IMR-90 (cell line): ENCODE measurements around the gene ANKRD36B. TPM values are rescaled to one million over a fixed set of nuclear protein-coding genes. Genes with fewer than 3 reads are reported as not detected.

Experiments
- ATAC-seq: fragments of 200-7000 bp; cut with Tn5 transposase; 2 replicates; pipeline ENCODE4 v1.9.1; 2020; ENCODE audit warnings: low read depth, mild to moderate bottlenecking, moderate library complexity
- BruUV-seq: library from RNA; stranded (reverse); fragments of 400-500 nt; replicated peaks from 2 replicates; lab custom pipeline; 2021; lab: Mats Ljungman, UMichigan
- CTCF ChIA-PET: fragments of 300-600 bp; formaldehyde crosslinking; extraction: SDS; loops from one replicate; lab custom pipeline; 2021; ENCODE audit warnings: antibody characterized with exemption; lab: Yijun Ruan, JAX
- POLR2A ChIA-PET: fragments of 300-600 bp; sonication (Branson Sonifier 250); formaldehyde crosslinking; loops from one replicate; lab custom pipeline; 2022; ENCODE audit warnings: antibody characterized with exemption; ENCODE audit not compliant: unreplicated experiment; lab: Charles Lee
- DNase-seq: peaks from one replicate; pipeline ENCODE4 v3.0.0; 2013
- H2AFZ ChIP-seq: replicated peaks from 2 replicates; pipeline ENCODE3; 2013; ENCODE audit warnings: low read length, mild to moderate bottlenecking; ENCODE audit not compliant: poor library complexity
- H2AK5ac ChIP-seq: 2 replicates; pipeline ENCODE4 v1.6.1; 2013; ENCODE audit warnings: low read depth, low read length, inconsistent platforms
- H2AK9ac ChIP-seq: replicated peaks from 2 replicates; pipeline ENCODE3; 2013; ENCODE audit warnings: mild to moderate bottlenecking, low read depth, low read length, moderate library complexity; ENCODE audit not compliant: poor library complexity
- H2BK120ac ChIP-seq: 2 replicates; pipeline ENCODE4 v1.6.1; 2013; ENCODE audit warnings: low read depth, low read length, inconsistent platforms
- H2BK15ac ChIP-seq: 3 replicates; pipeline ENCODE4 v1.6.1; 2013; ENCODE audit warnings: low read depth, low read length, inconsistent platforms
- H2BK20ac ChIP-seq: 2 replicates; pipeline ENCODE4 v1.6.1; 2013; ENCODE audit warnings: low read depth, mild to moderate bottlenecking, inconsistent platforms, low read length, moderate library complexity
- H2BK5ac ChIP-seq: 2 replicates; pipeline ENCODE4 v1.6.1; 2013; ENCODE audit warnings: mild to moderate bottlenecking, low read depth, low read length, inconsistent platforms; ENCODE audit not compliant: poor library complexity, severe bottlenecking
- H3K14ac ChIP-seq: replicated peaks from 2 replicates; pipeline ENCODE4 v1.6.1; 2013; ENCODE audit warnings: low read depth, low read length, inconsistent platforms
- H3K18ac ChIP-seq: 2 replicates; pipeline ENCODE4 v1.6.1; 2013; ENCODE audit warnings: low read depth, low read length, control low read depth
- H3K23ac ChIP-seq: 2 replicates; pipeline ENCODE4 v1.6.1; 2013; ENCODE audit warnings: low read depth, low read length, inconsistent platforms
- H3K27ac ChIP-seq: 2 replicates; pipeline ENCODE4 v1.5.1; 2013; ENCODE audit warnings: mild to moderate bottlenecking, control low read depth, low read length; ENCODE audit not compliant: insufficient read depth
- H3K27me3 ChIP-seq: 2 replicates; pipeline ENCODE4 v1.6.1; 2013; ENCODE audit warnings: low read length; ENCODE audit not compliant: control insufficient read depth, insufficient read depth
- H3K36me3 ChIP-seq: 2 replicates; pipeline ENCODE4 v1.6.1; 2013; ENCODE audit warnings: low read length, mixed read lengths; ENCODE audit not compliant: control insufficient read depth, insufficient read depth
- H3K4ac ChIP-seq: 2 replicates; pipeline ENCODE4 v1.6.1; 2013; ENCODE audit warnings: low read depth, low read length, inconsistent platforms
- H3K4me1 ChIP-seq: 2 replicates; pipeline ENCODE4 v1.6.1; 2013; ENCODE audit warnings: low read length, mixed read lengths; ENCODE audit not compliant: control insufficient read depth, insufficient read depth
- H3K4me2 ChIP-seq: 2 replicates; pipeline ENCODE4 v1.6.1; 2013; ENCODE audit warnings: low read depth, mild to moderate bottlenecking, control low read depth, low read length, moderate library complexity
- H3K4me3 ChIP-seq: 2 replicates; pipeline ENCODE4 v1.5.1; 2013; ENCODE audit warnings: low read depth, mild to moderate bottlenecking, control low read depth, low read length, moderate library complexity; ENCODE audit not compliant: insufficient read depth
- H3K56ac ChIP-seq: 2 replicates; pipeline ENCODE4 v1.6.1; 2013; ENCODE audit warnings: low read length, inconsistent platforms; ENCODE audit not compliant: insufficient read depth; ENCODE audit errors: extremely low read depth
- H3K79me1 ChIP-seq, 2 experiments: 2 replicates each; pipeline ENCODE4 v1.6.1; 2013; ENCODE audit warnings: low read length in 2 of 2, inconsistent platforms in 1 of 2, low read depth in 1 of 2
- H3K9ac ChIP-seq: 2 replicates; pipeline ENCODE4 v1.6.1; 2013; ENCODE audit warnings: low read depth, low read length, control low read depth
- H3K9me1 ChIP-seq: 2 replicates; pipeline ENCODE4 v1.6.1; 2013; ENCODE audit warnings: low read length, inconsistent platforms; ENCODE audit not compliant: insufficient read depth
- H3K9me3 ChIP-seq: 2 replicates; pipeline ENCODE4 v1.6.1; 2013; ENCODE audit warnings: low read length; ENCODE audit not compliant: control insufficient read depth, insufficient read depth
- H4K20me1 ChIP-seq: 2 replicates; pipeline ENCODE4 v1.6.1; 2013; ENCODE audit warnings: low read length, inconsistent platforms; ENCODE audit not compliant: insufficient read depth
- H4K5ac ChIP-seq: 2 replicates; pipeline ENCODE4 v1.6.1; 2013; ENCODE audit warnings: mild to moderate bottlenecking, low read depth, low read length, control low read depth
- H4K8ac ChIP-seq, 2 experiments: 2 replicates each; pipeline ENCODE4 v1.6.1; 2013; ENCODE audit warnings: low read depth in 2 of 2, low read length in 2 of 2, control low read depth in 1 of 2, inconsistent platforms in 1 of 2
- H4K91ac ChIP-seq: 2 replicates; pipeline ENCODE4 v1.6.1; 2013; ENCODE audit warnings: low read depth, low read length, inconsistent platforms; ENCODE audit not compliant: insufficient read depth
- CEBPB ChIP-seq: IDR thresholded peaks from 2 replicates; pipeline ENCODE4 v1.6.1; 2012; ENCODE audit warnings: low read depth, low read length, improper control_type of control experiment
- FOS ChIP-seq: fragments of 150-350 bp; IDR thresholded peaks from 2 replicates; pipeline ENCODE4 v1.6.1; 2016; ENCODE audit warnings: low read depth, low read length
- MAFK ChIP-seq: IDR thresholded peaks from 2 replicates; pipeline ENCODE4 v1.6.1; 2012; ENCODE audit warnings: low read depth, low read length, improper control_type of control experiment
- MAZ ChIP-seq: IDR thresholded peaks from 2 replicates; pipeline ENCODE4 v1.6.1; 2012; ENCODE audit warnings: low read depth, mild to moderate bottlenecking, low read length, improper control_type of control experiment, moderate library complexity, borderline replicate concordance
- POLR2A ChIP-seq: IDR thresholded peaks from 2 replicates; pipeline ENCODE4 v1.6.1; 2012; ENCODE audit warnings: mild to moderate bottlenecking, low read depth, low read length
- RAD21 ChIP-seq: IDR thresholded peaks from 2 replicates; pipeline ENCODE4 v1.6.1; 2012; ENCODE audit warnings: low read length, improper control_type of control experiment
- RCOR1 ChIP-seq: IDR thresholded peaks from 2 replicates; pipeline ENCODE4 v1.6.1; 2012; ENCODE audit warnings: mild to moderate bottlenecking, low read length, improper control_type of control experiment; ENCODE audit not compliant: insufficient replicate concordance
- RFX5 ChIP-seq: IDR thresholded peaks from 2 replicates; pipeline ENCODE4 v1.8.0; 2012; ENCODE audit warnings: low read depth, mild to moderate bottlenecking, low read length, moderate library complexity
- SMC3 ChIP-seq: fragments of 150-350 bp; IDR thresholded peaks from 2 replicates; pipeline ENCODE4 v1.6.1; 2016; ENCODE audit warnings: low read depth, mild to moderate bottlenecking, antibody characterized with exemption, low read length, moderate library complexity
- WGBS, 2 experiments: methylation state at CpG; one replicate each; pipeline versions ENCODE4 v1.1.5 to v1.1.7; 2013; ENCODE audit warnings: missing lambda C conversion rate in 2 of 2; ENCODE audit not compliant: insufficient read length in 1 of 2; ENCODE audit errors: extremely low coverage in 2 of 2; 5-methylcytosine and 5-hydroxymethylcytosine counted together
- dilution Hi-C: fragments of 300-500 bp; cut with HindIII; formaldehyde crosslinking; loops from one replicate; pipeline ENCODE4 v1.14.3; 2018; ENCODE audit warnings: low sequenced_read_pairs; ENCODE audit not compliant: unreplicated experiment
- in situ Hi-C: fragments of 300-500 bp; cut with MboI; formaldehyde crosslinking; loops from 3 replicates; pipeline ENCODE4 v1.14.3; 2019; ENCODE audit warnings: low sequenced_read_pairs, inconsistent platforms, mixed read lengths
- intact Hi-C: fragments of 100-400 bp; cut with micrococcal nuclease; formaldehyde crosslinking; loops from 2 replicates; pipeline ENCODE4 v1.10.0; 2022
- polyA plus RNA-seq, 3 experiments: library from polyadenylated mRNA; depleted of rRNA; stranded (reverse); fragments of >200 nt; gene quantifications; 2 replicates each; pipeline ENCODE4 v1.2.3, GENCODE V29; 2012; ENCODE audit warnings: low replicate concordance in 1 of 3
- total RNA-seq: library from RNA; depleted of rRNA; stranded (reverse); fragments of >200 nt; gene quantifications from 2 replicates; pipeline ENCODE4 v1.2.3, GENCODE V29; 2012
- TF ChIP-seq, protein P1 (sequence below): fragments of 150-350 bp; IDR thresholded peaks from 2 replicates; pipeline ENCODE4 v1.6.1; 2017; ENCODE audit warnings: mild to moderate bottlenecking, antibody characterized with exemption, low read length, low read depth
- TF ChIP-seq, protein P2 (sequence below): fragments of 150-350 bp; IDR thresholded peaks from 2 replicates; pipeline ENCODE4 v1.6.1; 2016; ENCODE audit warnings: low read depth, mild to moderate bottlenecking, low read length, moderate library complexity, borderline replicate concordance
- TF ChIP-seq, protein P3 (sequence below): conservative IDR thresholded peaks from 2 replicates; pipeline ENCODE4 v1.5.1; 2012; ENCODE audit warnings: mild to moderate bottlenecking, low read depth, low read length, improper control_type of control experiment

Gene ANKRD36B
- total and polyA plus RNA-seq, 2 of the 4 experiments (the other 2 are of a cell fraction): 4.2 to 11.7 TPM

DNA sequence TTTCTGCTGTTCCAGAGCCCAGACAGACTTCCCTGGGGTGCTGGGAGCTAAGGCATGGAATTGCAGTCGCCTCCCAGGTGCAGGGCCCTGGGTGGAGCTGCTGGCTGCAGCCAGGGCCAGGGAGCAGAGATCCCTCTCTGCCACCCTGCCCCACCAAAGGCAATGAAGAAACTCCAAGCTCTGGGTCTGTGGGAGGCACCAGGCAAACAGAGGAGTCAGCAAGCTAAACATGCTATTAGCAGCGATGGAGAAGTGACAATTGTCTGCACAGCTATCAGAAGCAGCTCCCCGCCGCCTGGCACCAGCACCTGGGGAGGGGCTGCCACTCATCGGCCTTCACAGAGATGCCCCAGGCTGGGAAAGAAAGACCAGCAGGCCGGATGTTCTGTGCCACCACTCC is 28.2 kb upstream of the ANKRD36B start:
- H2BK120ac ChIP-seq: no peak overlapping the region
- in situ Hi-C loops: no loop called here
- POLR2A ChIA-PET: no interaction called here
- CTCF ChIA-PET: no interaction called here
- BruUV-seq: no TSS peak
- intact Hi-C loops: no loop called here
- no peak overlapping the region for H3K23ac ChIP-seq
- H4K8ac ChIP-seq: no peak overlapping the region
- no peak overlapping the region for H3K4ac ChIP-seq
- H3K27me3 ChIP-seq: no peaks in the 10 kb centered on the region
- no peak for DNase-seq
- H3K9me1 ChIP-seq: no peaks in the 10 kb centered on the region
- no peak overlapping the region for H2BK20ac ChIP-seq
- TF ChIP-seq, protein P1, sequence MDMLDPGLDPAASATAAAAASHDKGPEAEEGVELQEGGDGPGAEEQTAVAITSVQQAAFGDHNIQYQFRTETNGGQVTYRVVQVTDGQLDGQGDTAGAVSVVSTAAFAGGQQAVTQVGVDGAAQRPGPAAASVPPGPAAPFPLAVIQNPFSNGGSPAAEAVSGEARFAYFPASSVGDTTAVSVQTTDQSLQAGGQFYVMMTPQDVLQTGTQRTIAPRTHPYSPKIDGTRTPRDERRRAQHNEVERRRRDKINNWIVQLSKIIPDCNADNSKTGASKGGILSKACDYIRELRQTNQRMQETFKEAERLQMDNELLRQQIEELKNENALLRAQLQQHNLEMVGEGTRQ: no peak
- no peak for TF ChIP-seq FOS
- TF ChIP-seq RCOR1: no peak
- TF ChIP-seq, protein P2, sequence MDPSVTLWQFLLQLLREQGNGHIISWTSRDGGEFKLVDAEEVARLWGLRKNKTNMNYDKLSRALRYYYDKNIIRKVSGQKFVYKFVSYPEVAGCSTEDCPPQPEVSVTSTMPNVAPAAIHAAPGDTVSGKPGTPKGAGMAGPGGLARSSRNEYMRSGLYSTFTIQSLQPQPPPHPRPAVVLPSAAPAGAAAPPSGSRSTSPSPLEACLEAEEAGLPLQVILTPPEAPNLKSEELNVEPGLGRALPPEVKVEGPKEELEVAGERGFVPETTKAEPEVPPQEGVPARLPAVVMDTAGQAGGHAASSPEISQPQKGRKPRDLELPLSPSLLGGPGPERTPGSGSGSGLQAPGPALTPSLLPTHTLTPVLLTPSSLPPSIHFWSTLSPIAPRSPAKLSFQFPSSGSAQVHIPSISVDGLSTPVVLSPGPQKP: no peak
- no peak for TF ChIP-seq POLR2A
- TF ChIP-seq MAZ: no peak
- no peak for TF ChIP-seq RFX5
- no peak for TF ChIP-seq CEBPB
- no peak for TF ChIP-seq RAD21
- TF ChIP-seq SMC3: no peak
- TF ChIP-seq, protein P3, sequence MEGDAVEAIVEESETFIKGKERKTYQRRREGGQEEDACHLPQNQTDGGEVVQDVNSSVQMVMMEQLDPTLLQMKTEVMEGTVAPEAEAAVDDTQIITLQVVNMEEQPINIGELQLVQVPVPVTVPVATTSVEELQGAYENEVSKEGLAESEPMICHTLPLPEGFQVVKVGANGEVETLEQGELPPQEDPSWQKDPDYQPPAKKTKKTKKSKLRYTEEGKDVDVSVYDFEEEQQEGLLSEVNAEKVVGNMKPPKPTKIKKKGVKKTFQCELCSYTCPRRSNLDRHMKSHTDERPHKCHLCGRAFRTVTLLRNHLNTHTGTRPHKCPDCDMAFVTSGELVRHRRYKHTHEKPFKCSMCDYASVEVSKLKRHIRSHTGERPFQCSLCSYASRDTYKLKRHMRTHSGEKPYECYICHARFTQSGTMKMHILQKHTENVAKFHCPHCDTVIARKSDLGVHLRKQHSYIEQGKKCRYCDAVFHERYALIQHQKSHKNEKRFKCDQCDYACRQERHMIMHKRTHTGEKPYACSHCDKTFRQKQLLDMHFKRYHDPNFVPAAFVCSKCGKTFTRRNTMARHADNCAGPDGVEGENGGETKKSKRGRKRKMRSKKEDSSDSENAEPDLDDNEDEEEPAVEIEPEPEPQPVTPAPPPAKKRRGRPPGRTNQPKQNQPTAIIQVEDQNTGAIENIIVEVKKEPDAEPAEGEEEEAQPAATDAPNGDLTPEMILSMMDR: no peak
- TF ChIP-seq MAFK: no peak
- H3K4me1 ChIP-seq: no peaks in the 10 kb centered on the region
- no peak overlapping the region for H3K14ac ChIP-seq
- H2AFZ ChIP-seq: no peak overlapping the region
- no peaks in the 10 kb centered on the region for H3K9me3 ChIP-seq
- H3K18ac ChIP-seq: no peak overlapping the region
- no peak overlapping the region for H2BK5ac ChIP-seq
- no peak for ATAC-seq
- H2AK5ac ChIP-seq: no peak overlapping the region
- no peaks in the 10 kb centered on the region for H3K79me1 ChIP-seq
- no peak overlapping the region for H3K4me2 ChIP-seq
- H2BK15ac ChIP-seq: no peak overlapping the region
- no peaks in the 10 kb centered on the region for H4K20me1 ChIP-seq
- no peak overlapping the region for H4K5ac ChIP-seq
- H2AK9ac ChIP-seq: no peak overlapping the region
- H3K56ac ChIP-seq: no peak overlapping the region
- no peaks in the 10 kb centered on the region for H3K36me3 ChIP-seq
- H3K9ac ChIP-seq: no peak overlapping the region
- H3K27ac ChIP-seq: no peak overlapping the region
- H4K91ac ChIP-seq: no peak overlapping the region
- H3K4me3 ChIP-seq: no peak overlapping the region
- dilution Hi-C loops: no loop called here
- WGBS, 2 experiments: no CpG with 5 or more reads among the region's 6 CpGs
